ENCODE data around the gene MORN1. TPM values are rescaled to one million over a fixed set of nuclear protein-coding genes. Genes with fewer than 3 reads are reported as not detected.

Gene MORN1
- total and polyA plus RNA-seq, 9 of the 15 experiments (the other 6 are each of a cell fraction or from before 2014, with no cell fraction given): 0.24 to 9.3 (median 4.2) TPM

DNA sequence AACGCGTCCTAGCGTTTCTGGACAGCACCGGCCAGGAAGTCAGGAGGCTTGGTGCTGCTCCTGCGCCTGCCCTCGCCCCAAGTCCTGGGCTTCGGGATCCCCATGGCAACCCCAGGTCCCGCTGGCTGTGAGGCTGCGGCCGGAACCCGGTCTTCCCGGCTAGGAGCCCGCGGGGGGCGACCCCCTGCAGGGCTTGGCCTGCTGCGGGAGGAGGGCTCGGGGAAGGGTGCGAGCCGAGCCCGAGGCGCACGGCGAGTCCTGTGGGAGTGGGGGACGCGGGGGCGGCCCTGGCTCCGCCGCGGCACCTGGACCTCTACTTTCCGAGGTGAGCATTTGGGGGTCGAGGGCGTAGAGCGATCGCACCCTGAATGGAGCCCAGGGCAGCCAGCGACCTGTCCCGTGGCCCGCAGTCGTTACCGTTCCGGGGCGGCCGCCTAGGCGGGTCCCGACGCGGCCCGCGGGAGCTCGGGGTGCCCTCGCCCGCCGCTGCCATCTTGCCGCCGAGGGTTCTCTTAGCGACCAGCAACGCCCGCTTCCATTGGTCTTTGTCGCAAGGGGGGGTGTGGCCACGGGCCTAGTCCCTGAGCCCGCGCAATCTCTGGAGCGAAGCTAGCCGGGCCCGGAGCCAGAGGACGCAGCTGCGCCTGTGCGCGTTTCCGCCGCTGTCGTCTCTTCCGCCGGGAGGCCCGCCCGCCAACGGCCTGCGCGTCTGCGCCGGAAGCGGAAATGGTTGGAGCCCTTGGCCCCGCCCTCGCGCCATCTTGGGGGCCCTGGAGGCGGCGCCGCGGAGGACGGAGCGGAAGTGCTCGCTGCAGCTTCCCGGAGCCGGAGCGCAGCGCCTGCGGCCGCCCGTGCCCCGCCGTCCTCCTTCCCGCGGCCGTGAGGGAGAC is at the start of gene MORN1, which contains the start of gene RER1 (continued):
- TF ChIP-seq, protein P1, sequence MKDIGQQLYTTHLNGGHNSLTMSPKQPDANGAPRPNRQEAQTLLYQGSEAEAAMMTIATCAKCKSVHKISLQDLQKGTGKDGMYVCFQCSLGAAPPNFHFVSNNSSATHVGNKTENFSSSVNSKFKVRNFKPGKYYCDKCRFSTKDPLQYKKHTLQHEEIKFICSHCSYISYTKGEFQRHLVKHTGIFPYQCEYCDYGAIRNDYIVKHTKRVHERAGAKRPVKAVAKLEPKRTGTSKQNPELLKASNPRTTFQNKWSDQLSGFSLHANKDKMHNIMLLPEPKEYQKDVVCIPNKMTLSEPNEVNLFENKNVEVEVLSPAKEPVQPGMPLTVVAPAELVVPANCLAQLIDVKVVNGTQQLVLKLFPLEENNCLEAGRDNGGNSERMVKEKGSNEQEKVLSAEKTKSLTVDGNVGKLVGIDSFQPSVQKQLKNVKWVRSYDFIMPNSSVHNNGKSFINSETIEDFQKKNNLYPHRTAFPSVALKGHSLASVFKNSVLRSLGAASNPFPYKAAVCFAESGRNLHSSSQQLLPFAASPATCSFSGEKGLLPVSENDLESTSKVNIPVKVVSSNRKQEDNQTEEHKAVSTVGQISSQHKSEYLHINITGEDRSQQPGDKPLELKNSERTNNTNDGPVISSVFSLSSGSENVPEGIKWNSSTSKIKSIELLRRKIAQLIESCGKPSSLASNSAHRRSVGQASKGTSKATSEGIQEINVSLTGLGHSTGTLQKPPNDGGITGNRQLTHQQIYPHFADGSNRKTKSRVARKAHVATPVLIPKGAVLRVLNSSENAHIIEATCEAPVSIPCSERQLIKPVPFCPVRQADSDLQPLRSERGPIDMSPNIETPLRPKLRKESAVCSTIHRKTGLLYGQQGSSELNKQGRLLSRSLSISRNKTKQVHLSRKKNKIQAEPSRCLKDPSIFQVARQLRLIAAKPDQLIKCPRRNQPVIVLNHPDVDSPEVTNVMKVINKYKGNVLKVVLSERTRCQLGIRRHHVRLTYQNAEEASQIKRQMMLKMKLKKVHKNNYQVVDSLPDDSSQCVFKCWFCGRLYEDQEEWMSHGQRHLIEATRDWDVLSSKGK (CRISPR knock-in tag; IDR thresholded peaks at IDR 0.05): no peak
- TF ChIP-seq, protein P2, sequence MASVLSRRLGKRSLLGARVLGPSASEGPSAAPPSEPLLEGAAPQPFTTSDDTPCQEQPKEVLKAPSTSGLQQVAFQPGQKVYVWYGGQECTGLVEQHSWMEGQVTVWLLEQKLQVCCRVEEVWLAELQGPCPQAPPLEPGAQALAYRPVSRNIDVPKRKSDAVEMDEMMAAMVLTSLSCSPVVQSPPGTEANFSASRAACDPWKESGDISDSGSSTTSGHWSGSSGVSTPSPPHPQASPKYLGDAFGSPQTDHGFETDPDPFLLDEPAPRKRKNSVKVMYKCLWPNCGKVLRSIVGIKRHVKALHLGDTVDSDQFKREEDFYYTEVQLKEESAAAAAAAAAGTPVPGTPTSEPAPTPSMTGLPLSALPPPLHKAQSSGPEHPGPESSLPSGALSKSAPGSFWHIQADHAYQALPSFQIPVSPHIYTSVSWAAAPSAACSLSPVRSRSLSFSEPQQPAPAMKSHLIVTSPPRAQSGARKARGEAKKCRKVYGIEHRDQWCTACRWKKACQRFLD (CRISPR knock-in tag; IDR thresholded peaks at IDR 0.05): 0 out of 2 replicates have a peak, but pooled peaks have one; percentile 59
- TF ChIP-seq IFI16 (CRISPR knock-in tag; IDR thresholded peaks at IDR 0.05) (no peak), POLR2AphosphoS2 (IDR thresholded peaks at IDR 0.05; ENCODE audit: low read length) (no peak; the same call in 1 of the 2 replicates), NFE2 (IDR thresholded peaks at IDR 0.05; ENCODE audit: low read depth) (no peak), BRF1 (IDR thresholded peaks at IDR 0.05; ENCODE audit: borderline replicate concordance, extremely low read depth, insufficient read length) (no peak), CEBPZ (IDR thresholded peaks at IDR 0.05; ENCODE audit: borderline replicate concordance, low read depth, low read length) (no peak), BCOR (IDR thresholded peaks at IDR 0.05) (no peak), IRF9 (tag; IDR thresholded peaks at IDR 0.05) (no peak), NR1H2 (CRISPR knock-in tag; IDR thresholded peaks at IDR 0.05) (no peak), TEAD1 (CRISPR knock-in tag; IDR thresholded peaks at IDR 0.05) (no peak), TAF15 (IDR thresholded peaks at IDR 0.05; ENCODE audit: low read depth, low read length) (no peak), PHB (CRISPR knock-in tag; IDR thresholded peaks at IDR 0.05) (0 out of 2 replicates have a peak, but pooled peaks have one; percentile 25), EZH2 (IDR thresholded peaks at IDR 0.05; ENCODE audit: borderline replicate concordance, low read depth, low read length) (no peak), PRMT5 (CRISPR knock-in tag; IDR thresholded peaks at IDR 0.05) (no peak), PHF20 (IDR thresholded peaks at IDR 0.05; ENCODE audit: partially characterized antibody) (peak; percentile 77), ZNF408 (CRISPR knock-in tag; IDR thresholded peaks at IDR 0.05; ENCODE audit: low read depth) (no peak), MAZ (CRISPR knock-in tag; conservative IDR thresholded peaks at IDR 0.05 in 1 of 2, IDR thresholded peaks at IDR 0.05 in 1 of 2) (peak; percentile 95 to 97)

Measured in K562 (cell line).